IPS-11a (cell line): ENCODE results near the gene PYDC2.

ENCODE experiments used
- H3K4me3 ChIP-seq: one replicate; pipeline ENCODE4 v1.5.1; 2013; ENCODE audit warnings: low read depth, low read length, control low read depth

The PYDC2 gene

GRCh38 chr3:191461113-191461595 lies at the start of gene PYDC2:
Gene PYDC2, plus strand, starts transcription at chr3:191461163. Its CDS starts 0 bp downstream, at chr3:191461163.
- H3K4me3 ChIP-seq = no peak within 1 kb of the TSS

- H3K4me3 ChIP-seq = no peak overlapping the region
Measured at GRCh38 chr3:191412759-191413158, 48.2 kb upstream of the PYDC2 start.

GRCh38 chr3:191414286-191414685 lies 46.7 kb upstream of the PYDC2 start:
- H3K4me3 ChIP-seq = no peak overlapping the region

GRCh38 chr3:191414732-191415131 lies 46.2 kb upstream of the PYDC2 start:
- no peak overlapping the region for H3K4me3 ChIP-seq

- no peak overlapping the region for H3K4me3 ChIP-seq
Measured at GRCh38 chr3:191415566-191415965, 45.4 kb upstream of the PYDC2 start.

- no peak overlapping the region for H3K4me3 ChIP-seq
Measured at GRCh38 chr3:191417457-191417729, 43.6 kb upstream of the PYDC2 start.

GRCh38 chr3:191420771-191421170 lies 40.2 kb upstream of the PYDC2 start:
- H3K4me3 ChIP-seq = no peak overlapping the region

GRCh38 chr3:191424881-191425280 lies 36.1 kb upstream of the PYDC2 start:
- H3K4me3 ChIP-seq = no peak overlapping the region

- no peak overlapping the region for H3K4me3 ChIP-seq
Measured at GRCh38 chr3:191425322-191425734, 35.6 kb upstream of the PYDC2 start.

- no peak overlapping the region for H3K4me3 ChIP-seq
Measured at GRCh38 chr3:191426311-191426710, 34.7 kb upstream of the PYDC2 start.

- H3K4me3 ChIP-seq = no peak overlapping the region
Measured at GRCh38 chr3:191428177-191428576, 32.8 kb upstream of the PYDC2 start.

GRCh38 chr3:191430103-191430502 lies 30.9 kb upstream of the PYDC2 start:
- no peak overlapping the region for H3K4me3 ChIP-seq

GRCh38 chr3:191431160-191431822 lies 29.7 kb upstream of the PYDC2 start:
- no peak overlapping the region for H3K4me3 ChIP-seq

- H3K4me3 ChIP-seq = no peak overlapping the region
Measured at GRCh38 chr3:191432162-191432561, 28.8 kb upstream of the PYDC2 start.

- H3K4me3 ChIP-seq = no peak overlapping the region
Measured at GRCh38 chr3:191434024-191434423, 26.9 kb upstream of the PYDC2 start.

GRCh38 chr3:191435981-191436380 lies 25.0 kb upstream of the PYDC2 start:
- H3K4me3 ChIP-seq = no peak overlapping the region

- H3K4me3 ChIP-seq = no peak overlapping the region
Measured at GRCh38 chr3:191438150-191438814, 22.7 kb upstream of the PYDC2 start.

- no peak overlapping the region for H3K4me3 ChIP-seq
Measured at GRCh38 chr3:191440532-191440931, 20.4 kb upstream of the PYDC2 start.

GRCh38 chr3:191441687-191442086 lies 19.3 kb upstream of the PYDC2 start:
- H3K4me3 ChIP-seq = no peak overlapping the region

GRCh38 chr3:191444569-191444968 lies 16.4 kb upstream of the PYDC2 start:
- no peak overlapping the region for H3K4me3 ChIP-seq

- no peak overlapping the region for H3K4me3 ChIP-seq
Measured at GRCh38 chr3:191449256-191449655, 11.7 kb upstream of the PYDC2 start.

- H3K4me3 ChIP-seq = no peak overlapping the region
Measured at GRCh38 chr3:191455257-191455952, 5.6 kb upstream of the PYDC2 start.
